Measurements from ENCODE around the gene ANKRA2.

Gene ANKRA2

GRCh38 chr5:73525606-73526203 lies 39.7 kb downstream of the ANKRA2 start:
- no peak overlapping the region for H3K4me3 ChIP-seq (ENCODE audit: insufficient read depth, low read length, poor library complexity, severe bottlenecking)
- no peaks in the 10 kb centered on the region for H3K9me2 ChIP-seq (replicated peaks; ENCODE audit: insufficient read depth, low read length)
- H3K27ac ChIP-seq (ENCODE audit: low read depth, low read length), result no peak overlapping the region
- H3F3A ChIP-seq (ENCODE audit: insufficient read depth), result no peaks in the 10 kb centered on the region
- no peaks in the 10 kb centered on the region for H3K27me3 ChIP-seq (ENCODE audit: low read length)
- no peak overlapping the region for H3K9ac ChIP-seq (ENCODE audit: low read length)
- TF ChIP-seq CTCF (IDR thresholded peaks at IDR 0.05; ENCODE audit: insufficient read depth, low read length, poor library complexity, severe bottlenecking), result no peak
- TF ChIP-seq EZH2phosphoT487 (conservative IDR thresholded peaks at IDR 0.05; ENCODE audit: low read length), result no peak
- H3K4me2 ChIP-seq (ENCODE audit: low read depth, low read length, poor library complexity, severe bottlenecking), result no peak overlapping the region
- H2AFZ ChIP-seq (ENCODE audit: low read depth, low read length, severe bottlenecking), result no peak overlapping the region
- no peaks in the 10 kb centered on the region for H3K9me3 ChIP-seq (ENCODE audit: insufficient read depth, low read length)
- H4K20me1 ChIP-seq (ENCODE audit: low read depth, low read length), result no peaks in the 10 kb centered on the region
- H3K36me3 ChIP-seq (ENCODE audit: low read length), result no peaks in the 10 kb centered on the region
- H3K79me2 ChIP-seq (ENCODE audit: insufficient read depth, low read length), result no peaks in the 10 kb centered on the region

- TF ChIP-seq EZH2phosphoT487 (conservative IDR thresholded peaks at IDR 0.05; ENCODE audit: low read length) (no peak), CTCF (IDR thresholded peaks at IDR 0.05; ENCODE audit: insufficient read depth, low read length, poor library complexity, severe bottlenecking) (no peak)
- Histone ChIP-seq H3K4me2 (ENCODE audit: low read depth, low read length, poor library complexity, severe bottlenecking) (no peak overlapping the region), H3F3A (ENCODE audit: insufficient read depth) (peaks cover 4% of the 10 kb centered on the region; the same call in 1 of the 2 replicates), H3K9me3 (ENCODE audit: insufficient read depth, low read length) (no peaks in the 10 kb centered on the region), H3K79me2 (ENCODE audit: insufficient read depth, low read length) (no peaks in the 10 kb centered on the region), H4K20me1 (ENCODE audit: low read depth, low read length) (no peaks in the 10 kb centered on the region), H3K27me3 (ENCODE audit: low read length) (no peaks in the 10 kb centered on the region), H3K9me2 (replicated peaks; ENCODE audit: insufficient read depth, low read length) (no peaks in the 10 kb centered on the region), H3K36me3 (ENCODE audit: low read length) (no peaks in the 10 kb centered on the region), H2AFZ (ENCODE audit: low read depth, low read length, severe bottlenecking) (no peak overlapping the region), H3K9ac (ENCODE audit: low read length) (no peak overlapping the region), H3K27ac (ENCODE audit: low read depth, low read length) (no peak overlapping the region), H3K4me3 (ENCODE audit: insufficient read depth, low read length, poor library complexity, severe bottlenecking) (no peak overlapping the region)
These were observed 41.6 kb downstream of the ANKRA2 start for GRCh38 chr5:73523861-73524260.

GRCh38 chr5:73522989-73523388 lies 42.5 kb downstream of the ANKRA2 start:
- Histone ChIP-seq H3K36me3 (ENCODE audit: low read length) (no peaks in the 10 kb centered on the region), H4K20me1 (ENCODE audit: low read depth, low read length) (no peaks in the 10 kb centered on the region), H3K79me2 (ENCODE audit: insufficient read depth, low read length) (no peaks in the 10 kb centered on the region), H3K4me2 (ENCODE audit: low read depth, low read length, poor library complexity, severe bottlenecking) (no peak overlapping the region), H3F3A (ENCODE audit: insufficient read depth) (peaks cover 5% of the 10 kb centered on the region; the same call in 1 of the 2 replicates), H3K27ac (ENCODE audit: low read depth, low read length) (no peak overlapping the region), H3K9me3 (ENCODE audit: insufficient read depth, low read length) (no peaks in the 10 kb centered on the region), H3K4me3 (ENCODE audit: insufficient read depth, low read length, poor library complexity, severe bottlenecking) (no peak overlapping the region), H3K9me2 (replicated peaks; ENCODE audit: insufficient read depth, low read length) (no peaks in the 10 kb centered on the region), H3K27me3 (ENCODE audit: low read length) (no peaks in the 10 kb centered on the region), H3K9ac (ENCODE audit: low read length) (no peak overlapping the region), H2AFZ (ENCODE audit: low read depth, low read length, severe bottlenecking) (no peak overlapping the region)
- TF ChIP-seq EZH2phosphoT487 (conservative IDR thresholded peaks at IDR 0.05; ENCODE audit: low read length) (no peak), CTCF (IDR thresholded peaks at IDR 0.05; ENCODE audit: insufficient read depth, low read length, poor library complexity, severe bottlenecking) (no peak)
